Stimulated activated effector memory CD8-positive, alpha-beta T cell treated with anti-CD3 and anti-CD28 coated beads, Interleukin-12 subunit alpha, Interleukin-12 subunit beta, amount 100 ng/mL, for 72 hours (primary cell): ENCODE results near the gene TNFRSF6B.
A peak's percentile ranks its signal among the peaks of the same experiment; 100 is the strongest.

ENCODE experiments used
- ATAC-seq: fragments of 150-1000 bp; cut with Tn5 transposase; 2 replicates; pipeline ENCODE4 v1.10.0; 2021
- DNase-seq, 2 donors: peaks; one replicate each; pipeline ENCODE4 v3.0.0; 2021 to 2022; ENCODE audit warnings: low spot score in 2 of 2
- H3K27ac Mint-ChIP-seq: one replicate; pipeline ENCODE4 v1.8.0; 2022; ENCODE audit warnings: mild to moderate bottlenecking, mixed read lengths
- H3K36me3 Mint-ChIP-seq: one replicate; pipeline ENCODE4 v1.8.0; 2022; ENCODE audit warnings: mild to moderate bottlenecking, mixed read lengths
- H3K4me1 Mint-ChIP-seq: one replicate; pipeline ENCODE4 v1.8.0; 2022; ENCODE audit warnings: mixed read lengths
- H3K4me3 Mint-ChIP-seq: one replicate; pipeline ENCODE4 v1.8.0; 2022; ENCODE audit warnings: mild to moderate bottlenecking, mixed read lengths
- H3K9me3 Mint-ChIP-seq: one replicate; pipeline ENCODE4 v1.8.0; 2022; ENCODE audit warnings: mixed read lengths

Gene TNFRSF6B

GRCh38 chr20:63732118-63733095, 36.0 kb downstream of the TNFRSF6B start:
- Mint-ChIP-seq H3K9me3 (no peaks in the 10 kb centered on the region), H3K4me3 (no peak overlapping the region), H3K36me3 (peaks cover 32% of the 10 kb centered on the region), H3K27ac (no peak overlapping the region), H3K4me1 (peaks cover 31% of the 10 kb centered on the region)
- DNase-seq: no peak
- no peak for ATAC-seq

DNA sequence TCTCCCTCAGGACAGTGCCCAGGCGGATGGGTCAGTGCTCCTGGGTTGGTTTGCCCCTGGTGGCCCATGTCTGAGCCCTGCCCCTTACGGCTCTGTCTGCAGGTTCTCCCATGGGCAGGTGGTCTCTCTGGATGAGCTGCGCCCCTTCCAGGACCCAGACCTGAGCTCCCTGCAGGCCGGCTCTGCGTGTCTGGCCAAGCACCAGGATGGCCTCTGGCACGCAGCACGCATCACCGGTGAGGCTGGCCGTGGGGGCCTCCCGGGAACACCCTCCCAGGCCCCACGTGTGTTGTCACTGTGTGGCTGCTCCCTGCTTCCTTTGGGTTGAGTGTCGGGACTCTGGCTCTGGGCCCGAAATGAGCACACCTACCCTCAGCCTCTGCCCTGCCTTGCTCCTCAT, 36.7 kb downstream of the TNFRSF6B start:
- H3K4me3 Mint-ChIP-seq: no peak overlapping the region
- no peak for DNase-seq
- H3K4me1 Mint-ChIP-seq: peaks cover 31% of the 10 kb centered on the region
- H3K9me3 Mint-ChIP-seq: no peaks in the 10 kb centered on the region
- no peak overlapping the region for H3K27ac Mint-ChIP-seq
- ATAC-seq: no peak
- peaks cover 30% of the 10 kb centered on the region for H3K36me3 Mint-ChIP-seq

GRCh38 chr20:63733579-63734081, 37.2 kb downstream of the TNFRSF6B start:
- Mint-ChIP-seq H3K36me3 (peaks cover 25% of the 10 kb centered on the region), H3K4me1 (peaks cover 31% of the 10 kb centered on the region), H3K9me3 (no peaks in the 10 kb centered on the region), H3K4me3 (no peak overlapping the region), H3K27ac (no peak overlapping the region)
- DNase-seq (no peak), ATAC-seq (no peak)

DNA sequence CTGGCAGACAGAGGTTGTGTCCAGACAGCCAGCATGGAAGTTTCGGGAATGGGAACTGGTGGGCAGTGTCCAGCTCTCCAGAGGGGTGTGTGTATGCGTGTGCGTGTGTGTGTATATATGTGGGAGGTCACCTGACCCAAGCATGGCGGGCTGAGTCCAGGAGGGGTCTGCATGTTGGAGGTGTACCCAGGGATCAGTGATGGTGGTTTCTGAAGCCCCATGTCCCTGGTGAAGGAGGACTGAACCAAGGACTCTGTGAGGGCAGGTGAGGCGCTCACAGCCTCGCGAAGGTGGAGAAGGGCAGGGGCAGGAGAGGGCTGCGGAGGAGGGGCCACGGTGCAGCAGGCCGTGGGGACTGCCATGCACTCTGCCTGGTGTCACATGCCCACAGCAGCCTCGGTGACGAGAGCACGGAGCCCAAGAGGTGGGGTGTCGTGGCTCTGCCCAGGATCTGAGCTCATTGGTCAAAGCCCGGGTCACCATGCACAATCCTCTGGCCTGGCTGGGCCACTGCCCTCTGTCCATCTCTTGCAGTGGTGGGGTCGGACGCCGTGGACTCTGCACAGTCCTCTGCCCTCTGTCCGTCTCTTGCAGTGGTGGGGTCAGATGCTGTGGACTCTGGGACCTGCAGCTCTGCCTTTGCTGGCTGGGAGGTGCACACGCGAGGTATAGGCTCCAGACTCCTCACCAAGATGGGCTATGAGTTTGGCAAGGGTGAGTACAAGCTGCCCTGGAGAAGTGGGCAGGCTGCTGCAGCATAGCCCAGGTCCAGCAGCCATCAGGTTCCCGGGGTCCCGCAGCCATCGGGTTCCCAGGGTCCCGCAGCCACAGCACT, 37.9 kb downstream of the TNFRSF6B start:
- H3K36me3 Mint-ChIP-seq: peaks cover 21% of the 10 kb centered on the region
- H3K27ac Mint-ChIP-seq: no peak overlapping the region
- no peaks in the 10 kb centered on the region for H3K9me3 Mint-ChIP-seq
- peaks cover 31% of the 10 kb centered on the region for H3K4me1 Mint-ChIP-seq
- no peak overlapping the region for H3K4me3 Mint-ChIP-seq
- ATAC-seq (no peak), DNase-seq (no peak)

GRCh38 chr20:63734946-63735858, 38.8 kb downstream of the TNFRSF6B start:
- ATAC-seq: no peak
- DNase-seq: no peak
- peak overlapping the region; percentile 76 for H3K4me3 Mint-ChIP-seq
- H3K9me3 Mint-ChIP-seq: no peaks in the 10 kb centered on the region
- H3K36me3 Mint-ChIP-seq: peaks cover 17% of the 10 kb centered on the region
- H3K27ac Mint-ChIP-seq: peak overlapping the region; percentile 91
- H3K4me1 Mint-ChIP-seq: peaks cover 31% of the 10 kb centered on the region

DNA sequence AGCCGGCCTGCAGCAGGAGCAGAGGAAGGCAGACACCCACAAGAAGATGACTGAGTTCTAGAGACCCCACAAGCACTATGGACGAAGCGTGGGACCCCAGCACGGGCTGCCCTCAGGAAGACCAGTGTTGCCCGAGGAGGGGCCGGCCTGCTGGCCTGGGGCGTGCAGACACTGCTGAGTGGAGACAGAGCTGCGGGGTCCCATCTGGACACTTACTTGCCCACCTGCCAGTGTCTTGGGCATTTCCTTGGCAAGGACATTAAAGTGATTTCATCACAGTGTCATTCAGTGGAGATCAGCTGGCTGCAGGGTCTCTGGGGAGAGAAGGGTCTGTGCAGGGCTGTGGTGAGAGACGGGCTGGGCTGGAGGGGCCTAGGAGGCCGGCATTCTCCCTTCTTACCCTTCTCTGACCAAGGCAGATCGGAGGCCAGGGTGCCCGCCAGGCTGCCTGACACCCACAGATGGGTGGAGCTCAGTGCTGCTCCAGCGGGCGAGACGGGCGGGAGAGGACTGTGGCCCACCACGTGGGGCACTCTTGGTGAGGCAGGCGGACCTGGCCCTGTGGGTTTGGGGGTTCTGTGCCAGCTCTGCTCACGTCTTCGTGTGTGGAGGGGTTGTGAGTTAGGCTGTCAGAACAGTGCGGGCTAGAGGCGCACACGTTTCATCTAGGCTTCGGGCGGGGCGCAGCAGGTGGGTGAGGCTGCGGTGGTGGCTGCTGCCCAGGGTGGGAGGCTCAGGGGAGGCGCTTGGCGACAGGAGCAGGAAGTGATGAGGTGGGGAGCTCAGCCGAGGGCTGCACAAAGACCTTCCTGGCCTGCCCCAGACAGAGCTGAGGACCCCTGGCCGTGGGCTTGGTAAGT, 39.6 kb downstream of the TNFRSF6B start, which contains the start of gene LIME1:
LIME1 (plus strand) TSS at position 806 of the 860 bp plus-strand sequence. CDS start 886 bp downstream, outside the sequence.
- Mint-ChIP-seq H3K36me3 (peaks cover 17% of the 10 kb centered on the region), H3K27ac (peak within 1 kb of the TSS; percentile 91), H3K9me3 (no peaks in the 10 kb centered on the region), H3K4me3 (peak within 1 kb of the TSS; percentile 76), H3K4me1 (peaks cover 31% of the 10 kb centered on the region)
- ATAC-seq (peak; percentile 63), DNase-seq (peak; percentile 47 to 77)

- Mint-ChIP-seq H3K36me3 (peaks cover 23% of the 10 kb centered on the region), H3K4me1 (peaks cover 31% of the 10 kb centered on the region), H3K4me3 (peak overlapping the region; percentile 76), H3K9me3 (no peaks in the 10 kb centered on the region), H3K27ac (peak overlapping the region; percentile 91)
- ATAC-seq (peak; percentile 29), DNase-seq (peak; percentile 33 to 79)
Measured at GRCh38 chr20:63736893-63737694, 40.6 kb downstream of the TNFRSF6B start.

GRCh38 chr20:63737695-63737944, 41.2 kb downstream of the TNFRSF6B start:
- H3K9me3 Mint-ChIP-seq: no peaks in the 10 kb centered on the region
- peaks cover 31% of the 10 kb centered on the region for H3K4me1 Mint-ChIP-seq
- no peak overlapping the region for H3K27ac Mint-ChIP-seq
- ATAC-seq (no peak), DNase-seq (no peak)
- peak overlapping the region; percentile 76 for H3K4me3 Mint-ChIP-seq
- H3K36me3 Mint-ChIP-seq: peaks cover 23% of the 10 kb centered on the region

- Mint-ChIP-seq H3K4me3 (peak overlapping the region; percentile 76), H3K4me1 (peaks cover 31% of the 10 kb centered on the region), H3K27ac (peak overlapping the region; percentile 26), H3K36me3 (peaks cover 24% of the 10 kb centered on the region), H3K9me3 (no peaks in the 10 kb centered on the region)
- ATAC-seq (peak; percentile 3), DNase-seq (no peak)
Measured at GRCh38 chr20:63737945-63738686, 41.7 kb downstream of the TNFRSF6B start.

DNA sequence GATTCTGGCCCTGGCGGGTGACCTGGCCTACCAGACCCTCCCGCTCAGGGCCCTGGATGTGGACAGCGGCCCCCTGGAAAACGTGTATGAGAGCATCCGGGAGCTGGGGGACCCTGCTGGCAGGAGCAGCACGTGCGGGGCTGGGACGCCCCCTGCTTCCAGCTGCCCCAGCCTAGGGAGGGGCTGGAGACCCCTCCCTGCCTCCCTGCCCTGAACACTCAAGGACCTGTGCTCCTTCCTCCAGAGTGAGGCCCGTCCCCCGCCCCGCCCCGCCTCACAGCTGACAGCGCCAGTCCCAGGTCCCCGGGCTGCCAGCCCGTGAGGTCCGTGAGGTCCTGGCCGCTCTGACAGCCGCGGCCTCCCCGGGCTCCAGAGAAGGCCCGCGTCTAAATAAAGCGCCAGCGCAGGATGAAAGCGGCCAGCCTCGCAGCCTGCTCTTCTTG, 42.3 kb downstream of the TNFRSF6B start:
- DNase-seq: no peak
- H3K9me3 Mint-ChIP-seq: no peaks in the 10 kb centered on the region
- peaks cover 26% of the 10 kb centered on the region for H3K4me1 Mint-ChIP-seq
- peak overlapping the region; percentile 26 for H3K27ac Mint-ChIP-seq
- no peak for ATAC-seq
- peaks cover 26% of the 10 kb centered on the region for H3K36me3 Mint-ChIP-seq
- peak overlapping the region; percentile 76 for H3K4me3 Mint-ChIP-seq

GRCh38 chr20:63739130-63740069, 42.9 kb downstream of the TNFRSF6B start, which contains the start of gene SLC2A4RG:
SLC2A4RG (plus strand) TSS chr20:63739776; CDS start chr20:63739913, 137 bp downstream.
- peak; percentile 69 for ATAC-seq

More at GRCh38 chr20:63739130-63740069, 42.9 kb downstream of the TNFRSF6B start, which contains the start of gene SLC2A4RG:
- peak; percentile 65 to 76 for DNase-seq
- H3K4me3 Mint-ChIP-seq: peak within 1 kb of the TSS; percentile 76
- peaks cover 20% of the 10 kb centered on the region for H3K4me1 Mint-ChIP-seq
- H3K9me3 Mint-ChIP-seq: no peaks in the 10 kb centered on the region
- peaks cover 26% of the 10 kb centered on the region for H3K36me3 Mint-ChIP-seq
- peak within 1 kb of the TSS; percentile 26 for H3K27ac Mint-ChIP-seq
